Stimulated activated CD4-positive, alpha-beta T cell treated with anti-CD3 and anti-CD28 coated beads, Interleukin-15, amount 100 ng/mL, for 48 hours (primary cell): Measurements from ENCODE around the gene ACAA2.
A peak's percentile ranks its signal among the peaks of the same experiment; 100 is the strongest.

Experiments
- DNase-seq, 2 donors: peaks; one replicate each; pipeline ENCODE4 v3.0.0-alpha.2; 2020; ENCODE audit warnings: low read depth in 2 of 2

ACAA2 gene

GRCh38 chr18:49813319-49814146 is at the start of gene ACAA2:
Gene ACAA2, minus strand, starts transcription at chr18:49813533. Its CDS starts 49 bp downstream, at chr18:49813484.
- DNase-seq = peak; percentile 71 to 77

- DNase-seq = no peak
Observed at GRCh38 chr18:49862656-49863385, 49.5 kb upstream of the ACAA2 start.

- DNase-seq = no peak
Observed at GRCh38 chr18:49861659-49862058, 48.3 kb upstream of the ACAA2 start.

- no peak for DNase-seq
Observed at GRCh38 chr18:49859725-49860124, 46.4 kb upstream of the ACAA2 start.

GRCh38 chr18:49859021-49859359 is 45.7 kb upstream of the ACAA2 start:
- no peak for DNase-seq

- DNase-seq = peak; percentile 21 to 35
Observed at GRCh38 chr18:49858309-49859020, 45.1 kb upstream of the ACAA2 start.

- DNase-seq = no peak
Observed at GRCh38 chr18:49857708-49858107, 44.4 kb upstream of the ACAA2 start.

GRCh38 chr18:49856496-49856895 is 43.2 kb upstream of the ACAA2 start:
- DNase-seq = no peak

- no peak for DNase-seq
Observed at GRCh38 chr18:49855711-49856415, 42.5 kb upstream of the ACAA2 start.

GRCh38 chr18:49854681-49855080 is 41.3 kb upstream of the ACAA2 start:
- no peak for DNase-seq

- DNase-seq = no peak
Observed at GRCh38 chr18:49853436-49853835, 40.1 kb upstream of the ACAA2 start.

GRCh38 chr18:49853011-49853410 is 39.7 kb upstream of the ACAA2 start:
- DNase-seq = no peak

- DNase-seq = no peak
Observed at GRCh38 chr18:49851624-49852023, 38.3 kb upstream of the ACAA2 start.

GRCh38 chr18:49850636-49851035 is 37.3 kb upstream of the ACAA2 start:
- no peak for DNase-seq

GRCh38 chr18:49849331-49850217 is 36.2 kb upstream of the ACAA2 start:
- DNase-seq = no peak

- no peak for DNase-seq
Observed at GRCh38 chr18:49848115-49848514, 34.8 kb upstream of the ACAA2 start.

GRCh38 chr18:49847524-49847923 is 34.2 kb upstream of the ACAA2 start:
- DNase-seq = no peak

- DNase-seq = no peak
Observed at GRCh38 chr18:49846718-49847470, 33.6 kb upstream of the ACAA2 start.

GRCh38 chr18:49846361-49846662 is 33.0 kb upstream of the ACAA2 start:
- DNase-seq = no peak

- DNase-seq = no peak
Observed at GRCh38 chr18:49845629-49846360, 32.5 kb upstream of the ACAA2 start.
